DND-41 (cell line): ENCODE data around the gene TMBIM6.

Experiments
- EZH2 ChIP-seq: IDR thresholded peaks from 3 replicates; pipeline ENCODE4 v1.6.1; 2012; ENCODE audit warnings: borderline replicate concordance, low read depth, mild to moderate bottlenecking, moderate library complexity, low read length, inconsistent platforms; ENCODE audit not compliant: severe bottlenecking
- TF ChIP-seq, protein P1 (sequence below): IDR thresholded peaks from 2 replicates; pipeline ENCODE4 v1.5.1; 2012; ENCODE audit warnings: borderline replicate concordance, low read length, moderate library complexity, mild to moderate bottlenecking; ENCODE audit not compliant: poor library complexity, severe bottlenecking; ENCODE audit errors: extremely low read depth

DNA sequence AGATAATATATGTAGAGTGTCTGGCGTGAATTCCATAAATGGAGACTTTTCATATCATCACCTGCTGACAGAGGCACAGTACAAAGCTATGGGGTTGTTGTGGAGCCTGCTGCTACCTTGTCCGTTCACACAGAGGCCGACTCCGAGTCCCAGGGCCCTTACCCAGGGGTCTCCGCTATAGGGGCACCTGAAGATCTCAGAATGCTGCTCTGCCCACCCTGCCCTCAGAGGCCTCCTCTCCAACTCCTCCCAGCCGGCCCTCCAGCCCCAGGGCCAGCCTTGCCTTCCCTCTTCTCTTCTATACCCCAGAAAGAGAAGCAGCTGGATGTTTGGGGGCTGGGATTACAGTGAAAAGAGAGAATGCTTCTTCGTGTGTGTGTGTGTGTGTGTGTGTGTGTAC, 65.5 kb downstream of the TMBIM6 start:
- TF ChIP-seq, protein P1, sequence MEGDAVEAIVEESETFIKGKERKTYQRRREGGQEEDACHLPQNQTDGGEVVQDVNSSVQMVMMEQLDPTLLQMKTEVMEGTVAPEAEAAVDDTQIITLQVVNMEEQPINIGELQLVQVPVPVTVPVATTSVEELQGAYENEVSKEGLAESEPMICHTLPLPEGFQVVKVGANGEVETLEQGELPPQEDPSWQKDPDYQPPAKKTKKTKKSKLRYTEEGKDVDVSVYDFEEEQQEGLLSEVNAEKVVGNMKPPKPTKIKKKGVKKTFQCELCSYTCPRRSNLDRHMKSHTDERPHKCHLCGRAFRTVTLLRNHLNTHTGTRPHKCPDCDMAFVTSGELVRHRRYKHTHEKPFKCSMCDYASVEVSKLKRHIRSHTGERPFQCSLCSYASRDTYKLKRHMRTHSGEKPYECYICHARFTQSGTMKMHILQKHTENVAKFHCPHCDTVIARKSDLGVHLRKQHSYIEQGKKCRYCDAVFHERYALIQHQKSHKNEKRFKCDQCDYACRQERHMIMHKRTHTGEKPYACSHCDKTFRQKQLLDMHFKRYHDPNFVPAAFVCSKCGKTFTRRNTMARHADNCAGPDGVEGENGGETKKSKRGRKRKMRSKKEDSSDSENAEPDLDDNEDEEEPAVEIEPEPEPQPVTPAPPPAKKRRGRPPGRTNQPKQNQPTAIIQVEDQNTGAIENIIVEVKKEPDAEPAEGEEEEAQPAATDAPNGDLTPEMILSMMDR = no peak
- TF ChIP-seq EZH2 = no peak
